ENCODE measurements around the gene ANKEF1. TPM values are rescaled to one million over a fixed set of nuclear protein-coding genes. Genes with fewer than 3 reads are reported as not detected.

The ANKEF1 gene
- total RNA-seq, 1 donor from 2014 or later, result 5.0 TPM

- no peak for ATAC-seq
These were observed 43.1 kb downstream of the ANKEF1 start for GRCh38 chr20:10077886-10078285.

DNA sequence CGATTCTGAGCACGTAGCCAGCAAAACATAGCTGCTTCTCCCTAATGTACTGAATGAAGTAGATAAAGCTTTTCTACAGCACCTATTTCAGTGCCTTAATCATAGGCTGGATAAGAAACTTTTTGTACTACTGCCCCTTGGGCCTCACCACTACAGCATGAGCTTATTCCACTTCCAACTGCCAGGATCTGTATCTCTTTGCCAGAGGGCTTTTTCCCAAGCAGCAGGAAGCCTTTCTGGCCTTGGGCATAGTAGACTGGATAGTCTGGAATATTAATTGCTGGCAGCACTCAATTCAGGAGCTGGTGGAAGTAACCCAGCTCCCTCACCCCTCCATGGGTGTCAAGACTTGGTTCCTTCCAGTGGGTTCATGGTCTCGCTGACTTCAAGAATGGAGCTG lies 43.6 kb downstream of the ANKEF1 start:
- ATAC-seq (no peak), DNase-seq (ENCODE audit: low spot score) (no peak)

More at GRCh38 chr20:10077886-10078285, 43.1 kb downstream of the ANKEF1 start:
- no peak for DNase-seq (ENCODE audit: low spot score)

- DNase-seq (ENCODE audit: low spot score) (no peak), ATAC-seq (no peak)
These were observed 45.2 kb downstream of the ANKEF1 start for GRCh38 chr20:10079964-10080363.

DNA sequence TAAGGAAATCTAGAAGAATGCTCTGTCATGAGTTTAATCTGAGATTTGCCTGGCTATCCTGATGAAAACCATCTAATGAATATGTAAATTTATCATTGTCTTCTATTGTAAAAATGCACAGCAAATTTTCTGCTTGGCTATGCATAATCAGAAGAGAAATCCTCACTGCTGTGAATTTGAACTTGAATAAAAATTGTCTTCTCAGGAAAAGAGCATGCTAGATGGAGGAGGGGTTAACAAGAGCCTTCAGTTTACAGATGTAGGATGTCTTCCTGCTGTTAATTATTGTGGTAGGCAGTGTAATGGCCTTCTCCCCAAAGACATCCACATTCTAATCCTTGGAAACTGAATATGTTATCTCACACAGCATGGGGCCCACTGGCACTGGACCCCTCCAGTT lies 45.8 kb downstream of the ANKEF1 start:
- ATAC-seq (no peak), DNase-seq (ENCODE audit: low spot score) (no peak)

GRCh38 chr20:10089871-10090587 lies 55.2 kb downstream of the ANKEF1 start:
- DNase-seq (ENCODE audit: low spot score), result no peak
- no peak for ATAC-seq

DNA sequence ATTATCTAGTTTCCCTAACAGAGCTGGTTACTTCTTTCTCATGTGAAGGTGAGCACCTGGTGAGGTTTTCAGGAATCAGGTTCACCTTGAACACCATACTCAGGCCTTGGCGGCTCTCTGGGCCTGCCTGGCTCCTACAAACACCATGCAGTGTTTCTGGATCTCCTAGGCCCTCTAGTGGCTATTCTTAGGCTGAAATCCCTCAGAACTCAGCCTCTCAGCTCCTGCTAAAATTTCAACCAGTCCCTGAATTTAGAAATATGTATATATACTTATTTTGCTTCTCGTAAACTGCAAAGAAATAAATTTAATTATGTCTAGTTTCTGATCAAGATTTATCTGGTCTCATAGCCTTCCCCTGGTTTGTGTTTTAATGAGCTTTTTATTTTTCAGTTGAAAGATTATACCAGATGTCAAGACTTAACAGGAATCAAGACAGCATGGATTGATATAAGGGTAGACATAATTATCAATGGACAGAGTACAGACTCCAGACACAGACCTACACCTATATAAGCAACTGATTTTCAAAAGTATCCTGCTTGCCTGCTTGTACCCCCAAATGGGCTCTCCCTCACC lies 55.9 kb downstream of the ANKEF1 start:
- DNase-seq (ENCODE audit: low spot score) (peak; percentile 48), ATAC-seq (peak; percentile 99)

GRCh38 chr20:10093087-10093591 lies 58.4 kb downstream of the ANKEF1 start:
- ATAC-seq (no peak), DNase-seq (ENCODE audit: low spot score) (no peak)

GRCh38 chr20:10094566-10095173 lies 59.9 kb downstream of the ANKEF1 start:
- no peak for DNase-seq (ENCODE audit: low spot score)
- no peak for ATAC-seq

GRCh38 chr20:10096790-10097189 lies 62.0 kb downstream of the ANKEF1 start:
- DNase-seq (ENCODE audit: low spot score) (no peak), ATAC-seq (no peak)

- no peak for ATAC-seq
- DNase-seq (ENCODE audit: low spot score), result no peak
These were observed 70.3 kb downstream of the ANKEF1 start for GRCh38 chr20:10105046-10105445.

Other genes starting within 250 kb of the ANKEF1 start
- gene PAK5, start 195.9 kb upstream of the ANKEF1 start, total RNA-seq, result 0.08 TPM
- not detected for gene SNAP25, start 183.8 kb downstream of the ANKEF1 start, total RNA-seq